ENCODE data around the gene SH2D4B.

The SH2D4B gene

DNA sequence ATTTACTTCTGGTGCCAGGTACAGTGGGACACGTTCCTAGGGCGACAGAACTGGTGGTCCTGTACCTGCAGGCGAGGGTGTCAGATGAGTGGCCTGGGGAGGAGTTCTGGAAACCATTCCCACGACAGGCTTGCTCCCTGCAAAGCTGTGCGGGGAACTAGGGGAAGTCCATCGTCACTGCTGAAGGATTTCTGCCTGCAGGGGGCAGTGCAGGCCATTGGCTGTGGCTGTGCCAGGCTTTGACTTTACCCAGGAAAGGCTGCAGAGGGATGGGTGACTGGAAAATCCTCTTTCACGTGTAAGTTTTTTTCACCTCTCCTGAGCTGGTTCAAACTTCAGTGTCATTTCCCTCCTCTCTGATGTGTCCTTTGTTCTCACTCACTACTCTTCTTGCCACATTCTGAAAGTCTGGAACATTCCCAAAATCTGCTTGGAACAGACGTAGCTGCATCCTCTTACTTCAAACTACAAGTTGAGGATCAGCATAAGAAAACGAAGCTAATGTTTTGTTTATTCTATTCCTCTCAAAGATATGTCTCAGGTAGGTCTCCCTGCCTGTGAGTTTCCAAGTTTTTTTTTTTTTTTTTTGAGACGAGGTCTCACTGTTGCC lies 126.5 kb downstream of the SH2D4B start:
- H3K27ac ChIP-seq, result no peak overlapping the region
- TF ChIP-seq, protein P1, sequence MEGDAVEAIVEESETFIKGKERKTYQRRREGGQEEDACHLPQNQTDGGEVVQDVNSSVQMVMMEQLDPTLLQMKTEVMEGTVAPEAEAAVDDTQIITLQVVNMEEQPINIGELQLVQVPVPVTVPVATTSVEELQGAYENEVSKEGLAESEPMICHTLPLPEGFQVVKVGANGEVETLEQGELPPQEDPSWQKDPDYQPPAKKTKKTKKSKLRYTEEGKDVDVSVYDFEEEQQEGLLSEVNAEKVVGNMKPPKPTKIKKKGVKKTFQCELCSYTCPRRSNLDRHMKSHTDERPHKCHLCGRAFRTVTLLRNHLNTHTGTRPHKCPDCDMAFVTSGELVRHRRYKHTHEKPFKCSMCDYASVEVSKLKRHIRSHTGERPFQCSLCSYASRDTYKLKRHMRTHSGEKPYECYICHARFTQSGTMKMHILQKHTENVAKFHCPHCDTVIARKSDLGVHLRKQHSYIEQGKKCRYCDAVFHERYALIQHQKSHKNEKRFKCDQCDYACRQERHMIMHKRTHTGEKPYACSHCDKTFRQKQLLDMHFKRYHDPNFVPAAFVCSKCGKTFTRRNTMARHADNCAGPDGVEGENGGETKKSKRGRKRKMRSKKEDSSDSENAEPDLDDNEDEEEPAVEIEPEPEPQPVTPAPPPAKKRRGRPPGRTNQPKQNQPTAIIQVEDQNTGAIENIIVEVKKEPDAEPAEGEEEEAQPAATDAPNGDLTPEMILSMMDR (IDR thresholded peaks at IDR 0.05), result peak; percentile 98
- no peaks in the 10 kb centered on the region for H3K9me3 ChIP-seq (ENCODE audit: control insufficient read depth, low read length)
- peaks cover 19% of the 10 kb centered on the region for H3K4me1 ChIP-seq
- H2AFZ ChIP-seq, result peak overlapping the region; percentile 68
- no peaks in the 10 kb centered on the region for H3K27me3 ChIP-seq (ENCODE audit: control insufficient read depth, insufficient read depth, low read length)
- no peak overlapping the region for H3K4me3 ChIP-seq (ENCODE audit: low read depth, low read length)
- H3K36me3 ChIP-seq (ENCODE audit: control insufficient read depth, insufficient read depth, low read length), result no peaks in the 10 kb centered on the region
- H3K4me2 ChIP-seq (ENCODE audit: low read length), result no peak overlapping the region
- H3K9ac ChIP-seq, result no peak overlapping the region
- no peaks in the 10 kb centered on the region for H3K79me2 ChIP-seq

DNA sequence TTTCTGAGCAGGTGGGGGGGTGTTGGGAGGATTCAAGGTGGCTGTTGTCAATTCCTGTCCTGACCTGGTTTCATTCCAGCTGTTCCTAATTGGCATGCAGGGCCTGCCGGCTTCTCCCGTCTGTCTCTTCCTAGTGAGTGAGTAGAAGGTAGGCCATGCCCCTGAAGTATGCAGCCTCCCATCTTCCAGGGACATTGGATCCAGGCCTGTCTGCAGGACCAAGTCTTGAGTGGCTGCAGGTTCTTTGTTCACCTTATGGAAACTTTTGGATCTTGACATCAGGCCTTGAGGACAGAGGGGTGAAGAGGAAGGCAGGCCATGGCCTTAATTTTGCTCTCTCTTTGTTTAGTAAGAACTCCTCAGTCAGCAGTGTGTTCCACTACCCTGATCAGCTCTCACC lies 131.8 kb downstream of the SH2D4B start:
- no peaks in the 10 kb centered on the region for H3K27me3 ChIP-seq (ENCODE audit: control insufficient read depth, insufficient read depth, low read length)
- peak overlapping the region; percentile 40 for H3K27ac ChIP-seq
- H3K4me2 ChIP-seq (ENCODE audit: low read length), result no peak overlapping the region
- H3K79me2 ChIP-seq, result no peaks in the 10 kb centered on the region
- TF ChIP-seq, protein P1 (IDR thresholded peaks at IDR 0.05), result no peak
- H3K9me3 ChIP-seq (ENCODE audit: control insufficient read depth, low read length), result no peaks in the 10 kb centered on the region
- H3K36me3 ChIP-seq (ENCODE audit: control insufficient read depth, insufficient read depth, low read length), result no peaks in the 10 kb centered on the region
- H3K4me3 ChIP-seq (ENCODE audit: low read depth, low read length), result no peak overlapping the region
- peak overlapping the region; percentile 48 for H2AFZ ChIP-seq
- peaks cover 25% of the 10 kb centered on the region for H3K4me1 ChIP-seq
- H3K9ac ChIP-seq, result no peak overlapping the region

DNA sequence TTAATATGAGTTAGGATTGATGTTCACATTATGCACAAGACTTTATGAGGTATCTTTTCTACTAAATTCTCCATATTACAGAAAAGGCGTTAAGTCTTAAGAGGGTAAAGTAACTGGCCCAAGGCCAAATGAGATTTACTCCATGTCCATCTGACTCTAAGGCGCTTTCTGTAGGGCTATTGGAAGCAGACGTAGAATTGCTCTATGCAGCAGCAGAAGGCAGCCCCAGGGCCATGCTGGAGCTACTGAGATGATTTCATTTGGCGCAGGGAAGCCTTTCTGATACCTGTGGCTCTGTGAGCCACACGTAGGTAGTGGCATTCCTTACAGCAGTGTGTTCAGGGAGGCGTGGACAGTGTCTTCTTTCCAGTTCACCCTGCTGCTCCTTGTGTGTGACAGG lies 133.1 kb downstream of the SH2D4B start:
- H3K9me3 ChIP-seq (ENCODE audit: control insufficient read depth, low read length), result no peaks in the 10 kb centered on the region
- TF ChIP-seq, protein P1 (IDR thresholded peaks at IDR 0.05), result no peak
- H3K27ac ChIP-seq, result no peak overlapping the region
- no peak overlapping the region for H2AFZ ChIP-seq
- H3K79me2 ChIP-seq, result no peaks in the 10 kb centered on the region
- no peak overlapping the region for H3K4me3 ChIP-seq (ENCODE audit: low read depth, low read length)
- no peaks in the 10 kb centered on the region for H3K36me3 ChIP-seq (ENCODE audit: control insufficient read depth, insufficient read depth, low read length)
- no peaks in the 10 kb centered on the region for H3K27me3 ChIP-seq (ENCODE audit: control insufficient read depth, insufficient read depth, low read length)
- H3K9ac ChIP-seq, result no peak overlapping the region
- H3K4me2 ChIP-seq (ENCODE audit: low read length), result no peak overlapping the region
- peaks cover 27% of the 10 kb centered on the region for H3K4me1 ChIP-seq

DNA sequence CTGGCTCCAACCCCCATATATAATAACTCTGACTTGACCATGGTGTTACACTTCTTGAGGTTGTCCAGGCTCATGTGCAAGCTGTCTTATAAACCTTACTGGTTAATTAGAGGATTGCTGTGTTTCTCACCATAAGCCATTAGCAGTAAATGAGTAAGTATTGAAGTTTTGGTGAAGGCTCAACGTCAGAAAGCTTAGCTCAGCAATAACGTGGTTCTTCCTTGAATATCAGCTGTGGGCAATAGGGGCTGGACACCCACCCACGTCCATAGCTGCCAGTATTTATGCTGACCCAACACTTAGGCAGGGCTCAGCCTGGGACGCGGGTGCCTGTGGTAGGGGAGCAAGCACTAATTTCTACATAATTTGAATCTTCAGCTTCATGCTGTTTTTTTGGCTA lies 134.1 kb downstream of the SH2D4B start:
- TF ChIP-seq, protein P1 (IDR thresholded peaks at IDR 0.05), result no peak
- Histone ChIP-seq H3K4me1 (peaks cover 30% of the 10 kb centered on the region), H3K9ac (no peak overlapping the region), H3K9me3 (ENCODE audit: control insufficient read depth, low read length) (no peaks in the 10 kb centered on the region), H3K4me2 (ENCODE audit: low read length) (no peak overlapping the region), H3K27ac (peak overlapping the region; percentile 84), H3K27me3 (ENCODE audit: control insufficient read depth, insufficient read depth, low read length) (no peaks in the 10 kb centered on the region), H2AFZ (peak overlapping the region; percentile 59), H3K36me3 (ENCODE audit: control insufficient read depth, insufficient read depth, low read length) (no peaks in the 10 kb centered on the region), H3K79me2 (no peaks in the 10 kb centered on the region), H3K4me3 (ENCODE audit: low read depth, low read length) (no peak overlapping the region)

DNA sequence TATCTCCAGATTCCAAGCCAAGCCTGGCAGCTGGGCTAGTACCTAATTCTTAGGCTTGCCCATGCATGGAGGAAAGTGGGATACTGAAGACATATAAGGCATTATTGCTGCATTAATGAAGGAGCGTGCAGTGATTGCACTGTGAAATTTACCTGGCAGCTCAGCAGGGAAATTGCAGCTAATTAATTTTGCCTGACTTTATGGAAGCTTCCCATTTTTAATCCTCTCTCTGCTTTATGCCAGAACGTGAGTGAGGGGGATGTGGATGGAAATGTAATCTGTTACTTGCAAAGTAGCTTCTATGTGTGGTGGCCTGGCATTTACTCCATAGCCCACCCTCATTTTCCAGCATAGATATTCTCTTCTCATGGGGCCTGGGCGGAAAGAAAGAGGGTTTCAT lies 134.9 kb downstream of the SH2D4B start:
- no peak overlapping the region for H3K4me3 ChIP-seq (ENCODE audit: low read depth, low read length)
- TF ChIP-seq, protein P1 (IDR thresholded peaks at IDR 0.05), result no peak
- H3K4me1 ChIP-seq, result peaks cover 24% of the 10 kb centered on the region
- H3K4me2 ChIP-seq (ENCODE audit: low read length), result no peak overlapping the region
- peak overlapping the region; percentile 59 for H2AFZ ChIP-seq
- H3K9me3 ChIP-seq (ENCODE audit: control insufficient read depth, low read length), result no peaks in the 10 kb centered on the region
- no peaks in the 10 kb centered on the region for H3K79me2 ChIP-seq
- no peak overlapping the region for H3K9ac ChIP-seq
- H3K27ac ChIP-seq, result peak overlapping the region; percentile 84
- no peaks in the 10 kb centered on the region for H3K27me3 ChIP-seq (ENCODE audit: control insufficient read depth, insufficient read depth, low read length)
- H3K36me3 ChIP-seq (ENCODE audit: control insufficient read depth, insufficient read depth, low read length), result no peaks in the 10 kb centered on the region
